ENCODE results near the gene PRKCZ. TPM values are rescaled to one million over a fixed set of nuclear protein-coding genes. Genes with fewer than 3 reads are reported as not detected.
A peak's percentile ranks its signal among the peaks of the same experiment; 100 is the strongest.

The PRKCZ gene
- total RNA-seq (1 to 10 TPM; 7.6 to 9.3 TPM), polyA plus RNA-seq (1 to 10 TPM; 4.8 to 9.9 TPM)

DNA sequence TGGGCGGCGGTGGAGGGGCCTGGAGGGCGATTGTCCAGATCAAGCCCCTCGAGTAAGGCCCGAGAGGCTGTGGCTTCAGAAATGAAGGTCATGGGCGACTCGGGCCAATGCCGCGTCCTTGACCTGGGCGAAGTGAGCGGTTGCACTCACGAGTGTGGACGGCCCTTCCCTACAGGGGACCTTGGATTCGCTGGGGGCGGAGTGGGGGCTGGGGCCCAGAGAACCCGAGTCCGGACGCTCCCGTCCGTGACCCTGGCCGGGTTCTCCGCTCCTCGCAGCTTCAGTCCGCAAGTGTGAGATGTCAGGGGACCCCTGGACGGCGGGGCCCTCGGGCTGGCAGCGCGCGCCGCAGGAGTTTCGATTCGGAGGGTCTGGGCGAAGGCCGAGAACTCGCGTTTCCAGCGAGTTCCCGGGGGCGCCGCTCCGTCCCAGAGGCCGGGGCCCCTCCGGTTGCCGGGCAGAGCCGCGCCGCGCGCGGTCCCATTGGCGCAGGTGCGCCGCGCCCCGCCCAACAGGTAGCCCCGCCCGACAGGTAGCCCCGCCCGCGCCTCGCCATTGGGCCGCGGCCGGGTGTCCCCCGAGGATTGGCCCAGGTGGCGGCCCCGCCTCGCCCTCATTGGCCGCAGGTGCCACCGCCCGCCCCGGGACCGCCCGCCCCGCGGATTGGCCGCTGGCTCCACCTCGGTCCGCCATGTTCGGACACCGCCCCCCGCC, at the start of gene PRKCZ:
Gene PRKCZ (plus strand): TSS at position 694 of the 714 bp plus-strand sequence. CDS start 220 bp downstream, outside the sequence.
- TF ChIP-seq RXRA (IDR thresholded peaks at IDR 0.05) (peak in 1 of 2 donors; percentile 23), HNF4G (IDR thresholded peaks at IDR 0.05) (no peak), FOXA1 (IDR thresholded peaks at IDR 0.05) (no peak)
- TF ChIP-seq, protein P1, sequence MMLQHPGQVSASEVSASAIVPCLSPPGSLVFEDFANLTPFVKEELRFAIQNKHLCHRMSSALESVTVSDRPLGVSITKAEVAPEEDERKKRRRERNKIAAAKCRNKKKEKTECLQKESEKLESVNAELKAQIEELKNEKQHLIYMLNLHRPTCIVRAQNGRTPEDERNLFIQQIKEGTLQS (IDR thresholded peaks at IDR 0.05): no peak
- peak; percentile 79 for DNase-seq (ENCODE audit: low spot score)
- no peaks in the 10 kb centered on the region for H3K9me3 ChIP-seq (ENCODE audit: control insufficient read depth in 4 of 4, low read length in 3 of 4)
- H3K36me3 ChIP-seq (ENCODE audit: control insufficient read depth in 4 of 4, insufficient read depth in 3 of 4, low read depth in 1 of 4, low read length in 3 of 4): no peaks in the 10 kb centered on the region
- no peak within 1 kb of the TSS for H3K9ac ChIP-seq (ENCODE audit: low read depth in 1 of 2, low read length in 2 of 2)
- peak within 1 kb of the TSS; percentile 57 to 58 for H3K27ac ChIP-seq (ENCODE audit: low read depth in 1 of 2, low read length in 2 of 2)
- no peaks in the 10 kb centered on the region for H3K27me3 ChIP-seq (ENCODE audit: control insufficient read depth in 4 of 4, insufficient read depth in 4 of 4, low read length in 3 of 4)
- peaks cover 17 to 58% (median 43%) of the 10 kb centered on the region in 4 donors for H3K4me1 ChIP-seq (ENCODE audit: control insufficient read depth in 4 of 4, insufficient read depth in 4 of 4, low read length in 3 of 4)
- H3K4me3 ChIP-seq (ENCODE audit: low read depth in 1 of 3, low read length in 3 of 3): peak within 1 kb of the TSS; percentile 66 to 92 (median 76)
- WGBS: 1% methylated on average over 83 of the region's 83 CpGs

DNA sequence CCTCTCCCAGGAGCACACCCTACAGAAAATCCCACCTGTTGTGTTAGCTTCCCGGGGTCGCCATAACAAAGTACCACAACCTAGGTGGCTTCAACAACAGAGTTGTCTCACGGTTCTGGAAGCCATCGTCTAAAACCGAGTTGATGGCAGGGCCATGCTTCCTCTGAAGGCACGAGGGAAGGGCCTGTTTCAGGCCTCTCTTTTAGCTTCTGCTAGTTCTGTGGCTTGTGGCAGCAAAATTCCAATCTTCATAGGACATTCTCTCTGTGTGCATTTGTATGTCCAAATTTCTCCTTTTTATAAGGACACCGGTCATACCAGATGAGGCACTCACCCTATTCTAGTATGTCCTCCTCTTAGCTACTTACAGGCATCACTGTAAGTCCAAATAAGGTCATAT, 49.8 kb upstream of the PRKCZ start:
- Histone ChIP-seq H3K36me3 (ENCODE audit: control insufficient read depth in 4 of 4, insufficient read depth in 3 of 4, low read depth in 1 of 4, low read length in 3 of 4) (no peaks in the 10 kb centered on the region), H3K27ac (ENCODE audit: low read depth in 1 of 2, low read length in 2 of 2) (no peak overlapping the region), H3K9me3 (ENCODE audit: control insufficient read depth in 4 of 4, low read length in 3 of 4) (no peaks in the 10 kb centered on the region), H3K27me3 (ENCODE audit: control insufficient read depth in 4 of 4, insufficient read depth in 4 of 4, low read length in 3 of 4) (no peaks in the 10 kb centered on the region), H3K4me3 (ENCODE audit: low read depth in 1 of 3, low read length in 3 of 3) (no peak overlapping the region), H3K4me1 (ENCODE audit: control insufficient read depth in 4 of 4, insufficient read depth in 4 of 4, low read length in 3 of 4) (no peaks in the 10 kb centered on the region), H3K9ac (ENCODE audit: low read depth in 1 of 2, low read length in 2 of 2) (no peak overlapping the region)
- TF ChIP-seq, protein P2, sequence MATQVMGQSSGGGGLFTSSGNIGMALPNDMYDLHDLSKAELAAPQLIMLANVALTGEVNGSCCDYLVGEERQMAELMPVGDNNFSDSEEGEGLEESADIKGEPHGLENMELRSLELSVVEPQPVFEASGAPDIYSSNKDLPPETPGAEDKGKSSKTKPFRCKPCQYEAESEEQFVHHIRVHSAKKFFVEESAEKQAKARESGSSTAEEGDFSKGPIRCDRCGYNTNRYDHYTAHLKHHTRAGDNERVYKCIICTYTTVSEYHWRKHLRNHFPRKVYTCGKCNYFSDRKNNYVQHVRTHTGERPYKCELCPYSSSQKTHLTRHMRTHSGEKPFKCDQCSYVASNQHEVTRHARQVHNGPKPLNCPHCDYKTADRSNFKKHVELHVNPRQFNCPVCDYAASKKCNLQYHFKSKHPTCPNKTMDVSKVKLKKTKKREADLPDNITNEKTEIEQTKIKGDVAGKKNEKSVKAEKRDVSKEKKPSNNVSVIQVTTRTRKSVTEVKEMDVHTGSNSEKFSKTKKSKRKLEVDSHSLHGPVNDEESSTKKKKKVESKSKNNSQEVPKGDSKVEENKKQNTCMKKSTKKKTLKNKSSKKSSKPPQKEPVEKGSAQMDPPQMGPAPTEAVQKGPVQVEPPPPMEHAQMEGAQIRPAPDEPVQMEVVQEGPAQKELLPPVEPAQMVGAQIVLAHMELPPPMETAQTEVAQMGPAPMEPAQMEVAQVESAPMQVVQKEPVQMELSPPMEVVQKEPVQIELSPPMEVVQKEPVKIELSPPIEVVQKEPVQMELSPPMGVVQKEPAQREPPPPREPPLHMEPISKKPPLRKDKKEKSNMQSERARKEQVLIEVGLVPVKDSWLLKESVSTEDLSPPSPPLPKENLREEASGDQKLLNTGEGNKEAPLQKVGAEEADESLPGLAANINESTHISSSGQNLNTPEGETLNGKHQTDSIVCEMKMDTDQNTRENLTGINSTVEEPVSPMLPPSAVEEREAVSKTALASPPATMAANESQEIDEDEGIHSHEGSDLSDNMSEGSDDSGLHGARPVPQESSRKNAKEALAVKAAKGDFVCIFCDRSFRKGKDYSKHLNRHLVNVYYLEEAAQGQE (IDR thresholded peaks at IDR 0.05): no peak
- TF ChIP-seq SP1 (IDR thresholded peaks at IDR 0.05): no peak
- no peak for TF ChIP-seq FOXA1 (IDR thresholded peaks at IDR 0.05)
- TF ChIP-seq TAF1 (conservative IDR thresholded peaks at IDR 0.05): no peak
- TF ChIP-seq, protein P1 (IDR thresholded peaks at IDR 0.05): no peak
- TF ChIP-seq JUND (IDR thresholded peaks at IDR 0.05): no peak
- no peak for TF ChIP-seq EGR1 (IDR thresholded peaks at IDR 0.05; ENCODE audit: low read depth in 2 of 2)
- TF ChIP-seq, protein P3, sequence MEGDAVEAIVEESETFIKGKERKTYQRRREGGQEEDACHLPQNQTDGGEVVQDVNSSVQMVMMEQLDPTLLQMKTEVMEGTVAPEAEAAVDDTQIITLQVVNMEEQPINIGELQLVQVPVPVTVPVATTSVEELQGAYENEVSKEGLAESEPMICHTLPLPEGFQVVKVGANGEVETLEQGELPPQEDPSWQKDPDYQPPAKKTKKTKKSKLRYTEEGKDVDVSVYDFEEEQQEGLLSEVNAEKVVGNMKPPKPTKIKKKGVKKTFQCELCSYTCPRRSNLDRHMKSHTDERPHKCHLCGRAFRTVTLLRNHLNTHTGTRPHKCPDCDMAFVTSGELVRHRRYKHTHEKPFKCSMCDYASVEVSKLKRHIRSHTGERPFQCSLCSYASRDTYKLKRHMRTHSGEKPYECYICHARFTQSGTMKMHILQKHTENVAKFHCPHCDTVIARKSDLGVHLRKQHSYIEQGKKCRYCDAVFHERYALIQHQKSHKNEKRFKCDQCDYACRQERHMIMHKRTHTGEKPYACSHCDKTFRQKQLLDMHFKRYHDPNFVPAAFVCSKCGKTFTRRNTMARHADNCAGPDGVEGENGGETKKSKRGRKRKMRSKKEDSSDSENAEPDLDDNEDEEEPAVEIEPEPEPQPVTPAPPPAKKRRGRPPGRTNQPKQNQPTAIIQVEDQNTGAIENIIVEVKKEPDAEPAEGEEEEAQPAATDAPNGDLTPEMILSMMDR (IDR thresholded peaks at IDR 0.05; ENCODE audit: low read depth, low read length, missing input control): no peak
- TF ChIP-seq RXRA (IDR thresholded peaks at IDR 0.05): no peak
- TF ChIP-seq NR2F2 (IDR thresholded peaks at IDR 0.05): no peak
- no peak for TF ChIP-seq HNF4A (conservative IDR thresholded peaks at IDR 0.05)
- TF ChIP-seq FOXA2 (IDR thresholded peaks at IDR 0.05): no peak
- TF ChIP-seq ZBTB33 (IDR thresholded peaks at IDR 0.05): no peak
- TF ChIP-seq HNF4G (IDR thresholded peaks at IDR 0.05): no peak
- TF ChIP-seq RAD21 (IDR thresholded peaks at IDR 0.05): no peak
- TF ChIP-seq GABPA (IDR thresholded peaks at IDR 0.05 in 1 of 2, conservative IDR thresholded peaks at IDR 0.05 in 1 of 2): no peak
- no peak for TF ChIP-seq MAX (IDR thresholded peaks at IDR 0.05)
- no peak for TF ChIP-seq YY1 (IDR thresholded peaks at IDR 0.05)
- 90% methylated on average over 7 of the region's 7 CpGs for WGBS
- DNase-seq (ENCODE audit: low spot score): no peak
